ENCODE results near the gene ZNF423.

GRCh38 chr16:49844359-49844758 is 11.6 kb downstream of the ZNF423 start:
- TF ChIP-seq YY1 (IDR thresholded peaks at IDR 0.05; ENCODE audit: insufficient read depth, insufficient read length) (no peak), ZNF274 (IDR thresholded peaks at IDR 0.05; ENCODE audit: low read depth, low read length) (no peak), SUZ12 (IDR thresholded peaks at IDR 0.05; ENCODE audit: extremely low read depth, insufficient read depth, insufficient read length) (no peak)
